RPMI8226 (cell line): Measurements from ENCODE around the gene CAND1.

Source experiments
- DNase-seq: peaks from one replicate; pipeline ENCODE4 v3.0.0-alpha.2; 2015

Gene CAND1

DNA sequence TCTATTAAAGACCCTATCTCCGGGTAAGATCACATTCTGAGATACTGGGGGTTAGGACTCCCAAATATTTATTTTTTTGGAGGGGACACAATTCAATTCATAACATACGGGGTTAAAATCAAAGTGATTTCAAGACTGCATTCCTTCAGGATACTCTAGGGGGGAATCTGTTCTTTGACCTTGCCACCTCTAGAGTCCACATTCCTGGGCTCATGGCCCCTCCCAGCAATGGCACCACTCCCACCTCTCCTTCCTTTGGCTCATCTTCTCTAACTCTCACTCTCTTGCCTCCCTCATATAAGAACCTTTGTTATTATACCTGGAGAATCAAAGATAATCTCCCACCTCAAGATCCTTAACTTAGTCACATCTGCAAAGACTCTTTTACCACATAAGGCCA is 79.5 kb downstream of the CAND1 start:
- DNase-seq = no peak

DNA sequence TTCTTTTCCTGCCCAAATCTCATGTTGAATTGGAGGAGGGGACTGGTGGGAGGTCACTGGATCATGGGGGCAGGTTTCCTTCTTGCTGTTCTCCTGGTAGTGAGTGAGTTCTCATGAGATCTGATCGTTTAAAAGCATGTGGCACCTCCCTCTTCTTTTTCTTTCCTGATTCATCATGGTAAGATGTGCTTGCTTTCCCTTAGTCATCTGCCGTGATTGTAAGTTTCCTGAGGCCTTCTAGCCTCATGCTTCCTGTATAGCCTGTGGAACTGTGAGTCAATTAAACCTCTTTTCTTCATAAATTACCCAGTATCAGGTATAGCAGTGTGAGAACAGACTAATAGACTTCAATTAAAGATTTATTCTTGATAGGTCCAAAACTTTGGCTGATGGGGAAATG is 83.5 kb downstream of the CAND1 start:
- DNase-seq = no peak

DNA sequence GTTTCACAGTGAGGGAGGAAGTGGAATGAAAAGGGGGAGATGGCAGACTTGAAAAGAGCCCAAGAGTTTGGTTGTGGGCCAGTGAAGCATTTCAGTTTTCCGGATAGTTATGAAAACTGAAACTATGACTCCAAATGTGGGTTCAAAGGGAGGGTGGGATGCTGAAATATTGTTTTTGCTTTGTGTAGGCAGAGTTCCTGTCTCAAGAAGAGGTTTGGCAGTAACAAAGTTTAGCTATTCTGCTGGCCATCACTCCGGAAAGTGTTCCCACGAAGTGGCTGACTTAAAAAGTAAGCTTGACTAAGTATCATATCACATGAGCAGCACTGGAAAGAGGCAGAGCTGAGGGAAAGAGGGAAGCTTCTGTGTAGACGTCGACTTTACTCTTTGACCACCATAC is 85.2 kb downstream of the CAND1 start:
- no peak for DNase-seq

DNA sequence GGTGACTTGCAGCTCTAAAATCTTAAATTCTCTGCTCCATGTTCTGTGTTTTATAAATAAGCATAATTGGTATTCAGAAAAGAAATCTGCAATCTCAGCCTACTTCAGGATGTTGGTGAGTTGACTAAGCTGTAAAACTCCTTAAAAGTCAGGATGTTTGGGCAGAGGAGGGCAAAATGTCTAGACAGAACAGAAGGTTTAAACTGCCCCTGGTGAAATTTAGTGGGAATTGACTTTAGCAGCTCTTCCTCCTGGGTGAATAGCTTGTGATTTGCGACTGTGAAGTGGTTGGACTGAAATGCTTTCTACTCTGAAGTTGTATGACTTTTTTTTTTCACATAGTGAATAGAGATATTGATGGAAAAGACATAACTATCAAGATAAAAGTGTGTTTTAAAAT is 85.8 kb downstream of the CAND1 start:
- no peak for DNase-seq

DNA sequence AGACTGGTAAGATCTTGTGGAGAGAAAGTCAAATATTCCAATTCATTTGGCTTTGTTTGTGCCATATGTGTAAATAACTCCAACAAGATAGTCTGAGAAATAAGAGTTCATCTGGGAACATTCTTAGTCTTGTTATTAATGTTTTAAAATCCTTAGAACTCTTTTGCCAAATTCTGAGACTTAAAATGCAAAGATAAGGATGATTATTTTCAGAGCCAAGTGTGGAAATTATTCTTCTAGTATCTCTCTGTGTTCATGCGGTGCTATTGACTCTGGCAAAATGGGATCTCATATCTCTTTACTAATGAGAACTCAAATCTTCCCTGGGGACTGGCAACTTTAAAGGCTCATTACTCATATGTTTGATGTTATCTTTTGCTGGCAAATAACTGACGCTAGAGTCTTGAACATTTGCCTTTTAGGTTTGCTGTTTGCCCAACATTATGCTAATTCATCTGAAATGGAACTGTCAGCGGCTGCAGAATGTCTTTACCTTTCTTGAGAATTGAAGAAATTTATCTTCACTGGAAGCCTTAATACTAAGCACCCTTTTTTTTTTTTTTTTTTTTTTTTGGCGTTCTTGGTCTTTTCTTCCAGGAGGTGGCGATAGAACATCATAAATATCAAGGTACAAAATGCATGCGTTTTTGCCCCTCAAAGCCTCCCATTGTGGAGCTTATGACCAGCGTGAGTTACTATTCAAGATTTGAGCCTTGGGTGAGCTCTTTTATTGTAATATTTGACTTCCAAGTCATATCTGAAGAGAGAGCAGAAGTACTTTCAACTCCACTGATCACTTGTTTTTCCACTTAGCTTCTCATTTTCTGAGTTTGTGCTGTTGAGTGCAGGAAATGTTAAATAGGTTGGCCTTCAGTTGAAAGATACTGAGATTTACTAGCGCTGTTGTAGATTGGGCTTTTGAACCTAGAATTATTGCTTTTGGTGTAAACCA is 86.5 kb downstream of the CAND1 start:
- DNase-seq = peak; percentile 51

DNA sequence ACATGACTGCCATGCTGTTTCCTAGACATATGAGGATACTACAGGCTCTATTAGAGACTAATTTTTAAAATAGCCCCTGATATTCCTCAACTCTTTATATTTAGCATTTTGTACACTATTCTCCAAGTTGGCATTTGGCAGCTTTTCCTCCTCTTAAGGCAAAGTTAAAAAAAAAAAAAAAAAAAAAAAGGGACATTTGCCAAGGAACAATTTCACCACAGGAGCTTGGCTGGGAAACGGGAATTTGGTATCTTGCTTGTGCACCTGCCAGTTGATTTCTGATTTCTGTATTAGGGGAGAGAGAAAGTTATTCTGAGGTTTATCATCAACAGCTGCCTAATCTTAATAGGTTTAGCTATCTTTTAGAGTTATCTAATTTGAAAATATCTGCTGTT is 87.2 kb downstream of the CAND1 start:
- DNase-seq = no peak

DNA sequence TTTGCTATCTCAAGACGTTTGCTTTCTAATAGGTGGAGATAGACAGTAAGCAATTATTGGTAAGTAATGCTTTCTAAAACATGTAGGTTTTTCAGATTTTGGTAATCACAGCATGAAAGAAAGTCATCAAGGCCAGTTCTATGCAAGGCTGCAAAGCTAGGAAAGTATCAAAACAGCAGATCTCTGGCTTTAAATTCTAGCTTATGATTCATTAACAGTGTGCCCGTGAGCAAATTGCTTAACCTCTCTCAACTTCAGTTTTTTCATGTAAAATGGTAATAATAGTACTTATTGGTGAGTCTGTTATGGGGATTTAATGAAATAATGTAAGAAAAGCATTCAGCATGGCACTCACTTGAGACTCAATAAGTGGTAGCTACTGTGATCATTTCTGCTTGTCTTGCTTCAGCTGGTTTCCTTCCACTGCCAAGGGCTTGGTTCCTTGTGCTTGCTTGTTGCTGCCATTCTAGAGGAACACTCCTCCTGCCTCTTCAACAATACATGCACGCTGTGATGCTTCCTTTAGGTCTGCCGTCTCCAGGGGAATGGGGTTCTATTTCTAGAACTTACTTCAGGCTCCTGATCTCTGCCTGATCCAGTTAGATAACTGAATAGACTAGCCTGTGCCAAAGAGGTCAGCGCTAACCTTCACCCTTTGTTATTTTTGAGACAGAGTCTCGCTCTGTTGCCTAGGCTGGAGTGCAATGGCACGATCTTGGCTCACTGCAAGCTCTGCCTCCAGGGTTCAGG is 88.4 kb downstream of the CAND1 start:
- DNase-seq = no peak

DNA sequence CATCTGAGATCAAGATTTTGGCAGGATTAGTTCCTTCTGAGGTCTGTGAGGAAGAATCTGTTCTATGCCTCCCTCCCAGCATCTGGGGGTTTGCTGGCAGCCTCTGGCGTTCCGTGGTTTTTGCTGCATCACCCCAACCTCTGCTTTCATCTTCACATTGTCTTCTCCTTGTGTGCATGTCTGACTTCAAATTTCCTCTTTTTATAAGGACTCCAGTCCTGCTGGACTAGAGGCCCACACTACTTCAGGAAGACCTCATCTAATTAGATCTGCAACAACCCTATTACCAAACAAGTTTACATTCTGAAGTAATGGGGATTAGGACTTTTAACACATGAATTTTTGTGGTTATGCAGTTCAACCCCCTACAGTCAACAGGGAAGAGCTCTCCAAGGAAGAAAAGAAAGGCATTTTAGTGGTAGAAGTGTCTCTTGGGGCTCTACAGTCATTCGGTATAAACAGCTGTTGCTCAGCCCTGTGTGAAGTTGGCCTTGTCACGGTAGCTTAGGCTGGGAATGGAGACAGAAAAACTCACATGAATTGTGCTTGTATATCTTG is 89.7 kb downstream of the CAND1 start:
- no peak for DNase-seq

DNA sequence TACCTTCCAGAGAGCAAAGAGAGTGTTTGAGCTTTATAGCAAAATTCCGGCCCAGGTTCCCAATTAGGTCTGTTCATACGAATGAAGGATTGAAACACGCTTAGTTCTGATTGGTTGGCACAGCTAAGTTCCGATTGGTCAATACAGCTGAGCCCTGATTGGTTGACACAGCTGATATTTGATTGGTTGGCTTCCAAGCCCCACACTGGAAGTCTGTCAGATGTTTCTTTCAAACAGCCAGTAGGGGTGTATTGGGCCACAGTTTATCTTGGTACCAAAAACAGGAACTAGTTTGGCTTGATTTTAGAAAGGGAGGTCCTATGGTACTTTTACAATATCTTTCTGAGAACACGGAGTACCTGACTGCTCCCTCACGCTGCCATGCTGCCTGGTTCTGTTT is 93.4 kb downstream of the CAND1 start:
- peak; percentile 17 for DNase-seq

DNA sequence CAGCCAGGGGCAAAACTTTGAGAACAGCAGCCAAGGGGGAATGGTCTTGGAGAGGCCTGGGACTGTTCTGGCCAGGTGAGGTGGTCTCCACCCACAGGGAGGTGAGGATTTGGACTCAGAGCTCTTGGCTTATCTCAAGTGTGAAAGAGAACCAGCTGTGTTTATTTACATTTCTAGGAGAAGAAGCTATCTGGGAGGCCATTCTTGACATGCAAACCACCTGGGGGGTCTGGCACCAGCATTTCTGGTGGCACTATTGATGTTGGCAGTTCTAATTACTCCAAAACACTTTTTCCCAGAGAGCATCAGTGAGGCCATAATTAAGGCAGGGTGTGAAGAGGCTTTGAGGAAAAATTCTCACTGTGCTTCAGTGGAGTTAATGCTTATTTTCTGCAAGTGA is 95.1 kb downstream of the CAND1 start:
- DNase-seq = no peak

DNA sequence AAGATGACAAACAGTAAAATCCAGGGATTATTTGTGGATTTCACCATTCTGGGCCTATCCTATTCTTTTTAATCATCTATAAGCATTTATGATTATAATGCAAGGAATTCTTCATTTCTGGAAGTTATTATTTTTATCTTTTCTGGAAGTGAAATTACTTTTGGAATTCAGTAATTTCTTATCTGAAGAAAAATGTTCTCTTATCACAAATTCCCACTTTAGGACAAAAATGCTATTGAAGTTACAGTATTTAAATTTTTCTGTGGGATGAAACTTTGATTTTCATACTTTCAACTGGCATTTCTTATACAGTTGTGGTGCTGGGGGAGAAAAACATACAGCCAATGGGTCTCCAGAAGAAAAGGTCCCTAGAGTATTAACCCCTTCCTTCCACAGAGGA is 96.0 kb downstream of the CAND1 start:
- DNase-seq = no peak

DNA sequence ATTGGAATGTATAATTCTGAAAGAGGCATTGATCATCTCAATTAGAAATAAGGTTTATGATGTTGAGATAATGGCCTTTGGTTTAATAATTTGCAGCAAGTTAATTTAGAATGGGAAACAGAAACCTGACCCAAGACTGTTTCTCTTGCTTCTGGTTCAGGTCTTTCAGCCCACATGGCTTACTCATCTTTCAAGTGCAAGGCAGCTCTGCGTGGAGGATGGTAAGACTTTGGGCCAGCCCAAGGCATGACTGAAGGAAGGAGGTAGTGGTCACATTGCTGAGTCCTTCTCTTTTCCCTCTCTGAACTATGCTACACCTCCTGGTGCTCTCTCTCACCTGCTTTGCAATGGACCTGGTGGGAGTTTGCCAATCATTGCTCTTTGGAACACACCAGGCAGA is 98.7 kb downstream of the CAND1 start:
- DNase-seq = no peak
